GM21528 (cell line): ENCODE measurements around the gene NUAK1.

Experiments
- ATAC-seq: cut with Tn5 transposase; IDR thresholded peaks from one replicate; pipeline ENCODE4 v1.9.1; 2021; ENCODE audit warnings: mild to moderate bottlenecking, moderate library complexity; ENCODE audit not compliant: unreplicated experiment, low FRiP score

Gene NUAK1

GRCh38 chr12:106113042-106113441 is 25.7 kb downstream of the NUAK1 start:
- no peak for ATAC-seq

- no peak for ATAC-seq
Observed at GRCh38 chr12:106112145-106112821, 26.5 kb downstream of the NUAK1 start.

- no peak for ATAC-seq
Observed at GRCh38 chr12:106110626-106111300, 28.0 kb downstream of the NUAK1 start.

- no peak for ATAC-seq
Observed at GRCh38 chr12:106109168-106109910, 29.4 kb downstream of the NUAK1 start.

- ATAC-seq, result no peak
Observed at GRCh38 chr12:106108185-106108835, 30.4 kb downstream of the NUAK1 start.

GRCh38 chr12:106107566-106107965 is 31.2 kb downstream of the NUAK1 start:
- no peak for ATAC-seq

- ATAC-seq, result no peak
Observed at GRCh38 chr12:106106892-106107291, 31.9 kb downstream of the NUAK1 start.

- ATAC-seq, result no peak
Observed at GRCh38 chr12:106106061-106106566, 32.6 kb downstream of the NUAK1 start.

- no peak for ATAC-seq
Observed at GRCh38 chr12:106101803-106102202, 37.0 kb downstream of the NUAK1 start.

GRCh38 chr12:106098691-106099200 is 40.0 kb downstream of the NUAK1 start:
- ATAC-seq, result no peak

GRCh38 chr12:106097011-106097410 is 41.7 kb downstream of the NUAK1 start:
- no peak for ATAC-seq

GRCh38 chr12:106096376-106096775 is 42.4 kb downstream of the NUAK1 start:
- no peak for ATAC-seq

- ATAC-seq, result no peak
Observed at GRCh38 chr12:106094304-106094703, 44.5 kb downstream of the NUAK1 start.

- ATAC-seq, result no peak
Observed at GRCh38 chr12:106093246-106093645, 45.5 kb downstream of the NUAK1 start.

- ATAC-seq, result no peak
Observed at GRCh38 chr12:106091446-106091820, 47.3 kb downstream of the NUAK1 start.

GRCh38 chr12:106090591-106091445 is 47.9 kb downstream of the NUAK1 start:
- no peak for ATAC-seq

- ATAC-seq, result no peak
Observed at GRCh38 chr12:106089935-106090334, 48.8 kb downstream of the NUAK1 start.

GRCh38 chr12:106088811-106089485 is 49.8 kb downstream of the NUAK1 start:
- ATAC-seq, result no peak

- no peak for ATAC-seq
Observed at GRCh38 chr12:106088246-106088808, 50.4 kb downstream of the NUAK1 start.
